GM18520 (cell line): Measurements from ENCODE around the gene DNLZ.
"Not testable (repeated sequence)": the region's sequence is repeated elsewhere in the genome, so short reads cannot be mapped to it uniquely, and the experiment has no call there.

Source experiments
- ATAC-seq: cut with Tn5 transposase; IDR thresholded peaks from one replicate; pipeline ENCODE4 v1.9.1; 2021; ENCODE audit not compliant: unreplicated experiment

Gene DNLZ

DNA sequence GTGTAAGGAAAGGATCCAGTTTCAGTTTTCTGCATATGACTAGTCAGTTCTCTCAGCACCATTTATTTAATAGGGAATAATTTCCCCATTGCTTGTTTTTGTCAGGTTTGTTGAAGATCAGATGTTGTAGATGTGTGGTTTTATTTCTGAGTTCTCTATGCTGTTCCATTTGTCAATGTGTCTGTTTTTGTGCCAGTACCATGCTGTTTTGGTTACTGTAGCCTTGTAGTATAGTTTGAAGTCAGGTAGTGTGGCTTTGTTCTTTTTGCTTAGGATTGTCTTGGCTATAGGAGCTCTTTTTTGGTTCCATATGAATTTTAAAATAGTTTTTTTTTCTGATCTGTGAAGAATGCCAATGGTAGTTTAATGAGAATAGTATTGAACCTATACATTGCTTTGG is 42.6 kb downstream of the DNLZ start:
- ATAC-seq, result not testable (repeated sequence)

DNA sequence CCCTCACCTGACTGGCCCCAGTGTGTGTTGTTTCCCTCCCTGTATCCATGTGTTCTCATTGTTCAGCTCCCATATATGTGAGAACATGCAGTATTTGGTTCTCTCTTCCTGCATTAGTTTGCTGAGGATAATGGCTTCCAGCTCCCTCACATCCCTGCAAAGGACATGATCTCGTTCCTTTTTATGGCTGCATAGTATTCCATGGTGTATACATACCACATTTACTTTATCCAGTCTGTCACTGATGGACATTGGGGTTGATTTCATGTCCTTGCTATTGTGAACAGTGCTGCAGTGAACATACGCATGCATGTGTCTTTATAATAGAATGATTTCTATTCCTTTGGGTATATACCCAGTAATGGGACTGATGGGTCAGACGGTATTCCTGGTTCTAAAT is 43.6 kb downstream of the DNLZ start:
- not testable (repeated sequence) for ATAC-seq

DNA sequence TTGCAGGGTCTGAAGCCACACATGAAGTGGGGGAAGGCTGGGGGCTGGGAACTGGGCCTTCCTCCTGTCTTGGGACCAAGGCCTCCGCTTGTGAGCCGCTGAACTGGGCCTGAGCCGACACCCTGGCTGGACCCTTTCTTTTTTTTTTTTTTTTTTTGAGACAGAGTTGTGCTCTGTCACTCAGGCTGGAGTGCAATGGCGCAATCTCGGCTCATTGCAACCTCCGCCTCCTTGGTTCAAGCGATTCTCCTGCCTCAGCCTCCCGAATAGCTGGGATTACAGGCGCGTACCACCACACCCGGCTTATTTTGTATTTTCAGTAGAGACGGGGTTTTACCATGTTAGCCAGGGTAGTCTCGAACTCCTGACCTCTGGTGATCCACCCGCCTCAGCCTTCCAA is 44.3 kb downstream of the DNLZ start:
- not testable (repeated sequence) for ATAC-seq

DNA sequence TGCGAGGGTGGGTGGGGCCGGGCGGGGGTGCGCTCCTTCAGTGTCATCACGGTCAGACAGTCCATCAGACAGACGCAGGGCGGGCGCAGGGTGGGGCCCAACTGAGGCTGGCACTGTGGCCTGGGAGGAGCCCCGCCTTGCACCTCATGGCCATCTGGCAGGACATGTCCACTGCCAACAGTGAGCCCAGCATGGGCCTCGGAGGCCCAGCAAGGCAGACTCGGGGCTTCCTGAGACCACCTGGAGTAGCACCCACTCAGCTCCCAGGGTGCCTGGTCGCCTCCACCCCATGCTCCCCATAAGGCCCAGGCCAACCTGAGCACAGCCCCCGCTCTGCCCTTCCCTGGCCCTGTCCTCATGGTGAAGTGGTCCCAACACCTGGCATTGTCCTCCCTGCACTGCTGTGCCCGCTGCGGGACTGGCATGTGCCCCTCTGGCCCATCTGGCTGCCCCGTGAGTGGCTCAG is 44.7 kb downstream of the DNLZ start:
- ATAC-seq, result no peak

DNA sequence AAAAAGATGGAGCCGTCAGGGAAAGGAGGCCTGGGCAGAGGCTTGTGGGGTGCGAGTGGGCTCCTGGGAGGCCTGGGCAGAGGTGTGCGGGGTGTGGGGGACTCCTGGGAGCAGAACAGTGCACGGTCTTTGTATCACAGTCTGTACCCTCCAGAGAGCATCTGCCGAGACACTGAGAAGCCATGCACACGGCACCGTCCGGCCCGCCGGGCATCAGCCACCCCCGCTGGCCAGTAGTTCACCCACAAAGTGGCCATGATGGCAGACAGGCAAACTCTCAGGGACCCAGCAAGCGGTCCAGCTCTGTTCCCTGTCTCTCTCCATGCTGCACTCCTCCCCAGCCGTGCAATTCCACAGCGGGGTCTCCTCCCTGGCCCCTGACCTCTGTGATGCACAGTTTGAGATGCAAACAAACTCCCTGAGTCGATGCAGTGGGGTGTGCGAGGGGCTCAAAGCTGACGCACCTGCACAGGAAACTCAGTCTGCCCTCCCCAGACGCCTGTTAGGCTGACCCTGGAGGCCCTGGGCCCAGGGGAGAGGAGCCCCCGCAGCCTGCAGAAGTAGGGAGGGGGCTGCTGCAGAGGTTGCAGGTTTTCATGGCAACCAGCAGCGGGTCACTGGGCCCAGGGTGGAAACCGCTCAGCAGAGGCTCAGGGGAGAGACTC is 45.3 kb downstream of the DNLZ start:
- ATAC-seq, result no peak

DNA sequence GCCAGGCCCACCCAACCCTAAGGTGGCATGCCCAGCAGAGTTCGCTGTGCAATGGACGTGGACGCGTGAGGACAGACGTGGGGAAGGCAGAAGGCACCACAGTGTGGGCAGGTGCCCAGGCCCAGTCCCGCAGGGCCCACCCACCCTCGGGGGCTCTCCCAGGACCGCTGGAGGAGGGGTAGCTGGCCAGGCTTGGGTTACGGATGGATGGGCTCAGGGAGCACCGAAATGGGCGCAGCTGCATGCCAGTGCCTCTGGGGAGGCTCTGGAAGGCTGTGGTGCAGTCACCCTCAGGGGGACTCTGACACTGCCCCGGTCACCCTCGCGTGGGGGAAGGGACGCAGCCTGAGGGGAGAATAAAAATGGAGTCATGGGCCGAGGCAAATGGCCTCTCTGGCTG is 45.8 kb downstream of the DNLZ start:
- no peak for ATAC-seq

DNA sequence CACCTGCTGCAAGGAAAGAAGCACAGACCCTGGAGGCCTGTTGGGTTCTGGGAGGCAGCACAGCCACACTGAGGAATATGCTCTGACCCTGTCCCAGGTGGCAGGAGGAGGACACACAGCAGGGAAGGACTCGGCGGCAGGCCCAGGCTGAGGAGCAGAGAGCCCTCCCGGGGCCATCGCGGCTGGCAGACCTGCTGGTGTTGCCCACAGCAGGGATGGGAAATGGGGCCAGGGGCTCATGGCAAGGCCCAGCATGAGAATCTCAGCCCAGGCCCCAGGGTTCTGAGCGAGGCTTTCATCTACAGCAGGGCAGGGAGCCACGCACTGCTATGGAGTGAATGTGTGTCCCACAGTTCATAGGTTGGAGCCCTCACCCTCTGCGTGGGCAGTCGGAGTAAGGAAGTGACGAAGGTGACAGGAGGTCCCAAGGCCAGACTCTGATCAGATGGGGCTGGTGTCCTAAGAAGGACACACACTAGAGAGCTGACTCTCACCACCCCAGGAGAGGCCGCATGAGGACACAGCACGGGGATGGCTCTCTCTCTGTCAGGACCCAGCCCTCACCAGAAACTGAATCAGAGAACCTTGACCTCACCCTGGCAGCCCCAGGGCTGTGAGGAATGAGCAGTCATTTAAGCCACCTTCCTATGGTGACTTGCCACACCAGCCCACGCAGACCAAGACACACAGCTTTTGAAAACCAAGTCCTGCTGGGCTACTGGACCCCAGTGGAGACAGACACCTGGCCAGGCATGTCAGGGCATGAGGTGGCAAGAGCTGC is 46.5 kb downstream of the DNLZ start:
- no peak for ATAC-seq

DNA sequence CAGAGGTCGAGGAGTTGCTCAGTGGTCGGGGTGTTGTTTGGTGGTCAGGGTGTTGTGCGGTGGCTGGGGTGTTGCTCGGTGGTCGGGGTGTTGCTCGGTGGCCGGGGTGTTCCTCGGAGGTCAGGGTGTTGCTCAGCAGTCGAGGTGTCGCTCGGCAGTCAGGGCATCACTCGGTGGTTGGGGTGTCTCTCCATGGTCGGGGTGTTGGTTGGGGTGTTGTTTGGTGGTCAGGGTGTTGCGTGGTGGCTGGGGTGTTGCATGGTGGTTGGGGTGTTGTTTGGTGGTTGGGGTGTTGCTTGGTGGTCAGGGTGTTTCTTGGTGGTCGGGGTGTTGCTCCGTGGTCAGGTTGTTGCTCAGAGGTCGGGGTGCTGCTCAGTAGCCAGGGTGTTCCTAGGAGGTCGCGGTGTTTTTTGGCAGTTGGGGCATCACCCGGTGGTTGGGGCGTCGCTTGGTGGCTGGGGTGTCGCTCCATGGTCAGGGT is 47.2 kb downstream of the DNLZ start:
- ATAC-seq, result no peak

DNA sequence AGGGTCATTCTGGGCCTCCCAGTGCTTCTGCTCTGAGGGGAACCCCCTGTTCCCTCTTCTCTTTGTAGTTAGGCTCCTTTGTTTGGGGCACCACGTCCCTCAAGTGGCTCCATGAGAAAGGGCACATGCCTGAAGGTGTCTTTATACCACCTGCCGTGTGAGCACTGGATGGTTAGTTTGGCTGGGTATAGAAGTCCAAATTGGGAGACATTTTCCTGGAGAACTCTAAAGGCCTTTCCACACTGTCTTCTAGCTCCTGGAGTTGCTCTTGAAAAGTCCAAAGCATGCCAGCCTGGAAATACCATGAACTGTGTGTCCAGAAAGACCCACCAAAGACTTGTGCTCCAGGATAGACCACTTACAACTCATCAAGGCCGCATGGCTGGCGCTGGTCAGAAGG is 48.6 kb downstream of the DNLZ start:
- ATAC-seq, result no peak

DNA sequence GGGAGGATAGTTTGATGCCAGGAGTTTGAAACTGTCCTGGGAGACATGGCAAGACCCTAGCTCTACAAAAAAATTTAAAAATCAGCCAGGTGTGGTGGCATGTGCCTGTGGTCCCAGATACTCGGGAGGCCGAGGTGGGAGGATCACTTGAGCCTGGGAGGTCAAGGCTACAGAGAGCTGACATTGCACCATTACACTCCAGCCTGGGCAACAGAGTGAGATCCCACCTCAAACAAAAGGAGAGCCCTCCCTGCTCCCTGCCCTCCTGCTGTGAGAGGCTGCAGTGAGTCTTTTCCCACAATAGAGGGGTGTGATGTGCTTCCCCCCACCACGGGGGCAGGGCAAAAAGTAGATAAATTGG is 49.5 kb downstream of the DNLZ start:
- ATAC-seq, result no peak

DNA sequence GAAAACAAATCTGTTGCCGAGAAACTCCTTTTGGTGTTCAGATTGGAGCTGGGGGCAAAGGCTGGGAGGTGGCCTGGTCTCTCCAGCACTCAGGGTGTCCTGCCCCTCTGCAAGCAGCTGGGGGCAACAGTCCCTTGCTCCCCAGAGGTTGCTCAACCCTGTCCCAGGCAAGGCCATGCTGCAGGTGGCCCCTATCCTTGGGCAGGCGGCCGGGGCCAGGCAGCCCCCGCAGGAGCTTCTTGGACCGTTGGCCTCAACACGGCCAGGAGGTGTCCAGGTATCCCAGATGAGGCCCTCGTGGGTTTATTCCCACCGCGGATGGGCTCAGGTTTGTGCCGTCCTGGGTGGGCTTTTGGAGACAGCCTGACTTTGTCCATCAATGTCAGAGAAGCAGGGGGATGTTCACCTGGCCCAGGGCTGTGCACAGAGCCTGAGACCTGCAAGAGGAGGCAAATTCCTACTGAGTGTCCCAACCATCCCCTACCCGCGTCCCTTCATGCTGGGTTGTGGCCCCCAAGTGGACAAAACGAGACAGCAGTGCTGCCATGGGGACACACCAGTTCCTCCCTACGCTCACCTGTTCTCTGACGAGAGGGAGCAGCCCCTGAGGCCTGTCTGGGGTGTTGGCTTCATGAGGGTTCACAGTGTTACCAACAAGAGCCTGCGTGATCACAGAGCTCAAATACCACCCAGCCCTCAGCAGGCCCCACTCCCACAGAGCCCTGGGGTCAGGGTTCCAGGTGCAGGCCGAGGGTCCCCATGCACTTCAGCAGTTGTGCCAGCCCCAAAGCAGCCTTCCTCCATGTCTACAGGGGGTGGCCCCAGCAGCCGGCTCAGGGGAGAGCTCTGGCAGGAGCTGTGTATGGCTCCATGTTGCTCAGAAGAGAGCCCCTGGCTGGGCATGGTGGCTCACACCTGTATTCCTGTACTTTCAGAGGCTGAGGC is 50.2 kb downstream of the DNLZ start:
- no peak for ATAC-seq

DNA sequence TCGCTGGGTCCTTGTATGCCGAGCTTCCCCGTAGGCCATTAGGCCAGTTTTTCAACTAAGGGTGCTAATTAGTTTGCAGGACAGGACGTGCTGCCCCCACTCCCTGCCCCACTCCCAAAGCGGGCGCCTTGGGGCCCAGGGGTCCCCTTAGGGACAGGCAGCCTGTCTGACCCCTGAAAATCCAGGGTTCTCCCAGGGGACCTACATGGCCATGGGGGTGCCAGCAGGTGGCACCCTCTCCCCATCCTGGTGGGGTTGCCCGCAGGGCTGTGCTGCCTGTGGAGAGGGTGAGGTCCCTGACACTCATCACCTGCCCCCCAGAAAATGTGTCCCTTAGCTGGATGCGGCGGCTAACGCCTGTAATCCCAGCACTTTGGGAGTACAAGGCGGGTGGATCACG is 51.1 kb downstream of the DNLZ start:
- ATAC-seq, result no peak

DNA sequence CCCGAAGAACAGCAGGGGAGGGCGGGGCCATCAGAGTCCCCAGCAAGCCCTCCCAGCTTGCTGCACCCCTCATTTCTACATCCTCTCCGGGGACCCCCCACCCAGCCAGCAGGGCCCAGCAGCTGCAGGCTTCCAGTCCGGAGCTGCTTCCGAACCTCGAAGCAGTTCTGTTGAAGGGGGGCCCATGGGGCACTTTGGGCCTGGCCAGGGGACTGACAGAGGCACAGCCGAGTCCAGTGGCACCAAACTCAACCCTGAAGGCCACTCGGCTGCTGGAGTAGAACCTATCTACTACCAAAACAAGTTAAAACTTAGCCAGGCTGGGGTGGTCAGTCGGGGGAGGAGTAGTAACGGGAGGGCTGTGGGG is 51.6 kb downstream of the DNLZ start:
- no peak for ATAC-seq

DNA sequence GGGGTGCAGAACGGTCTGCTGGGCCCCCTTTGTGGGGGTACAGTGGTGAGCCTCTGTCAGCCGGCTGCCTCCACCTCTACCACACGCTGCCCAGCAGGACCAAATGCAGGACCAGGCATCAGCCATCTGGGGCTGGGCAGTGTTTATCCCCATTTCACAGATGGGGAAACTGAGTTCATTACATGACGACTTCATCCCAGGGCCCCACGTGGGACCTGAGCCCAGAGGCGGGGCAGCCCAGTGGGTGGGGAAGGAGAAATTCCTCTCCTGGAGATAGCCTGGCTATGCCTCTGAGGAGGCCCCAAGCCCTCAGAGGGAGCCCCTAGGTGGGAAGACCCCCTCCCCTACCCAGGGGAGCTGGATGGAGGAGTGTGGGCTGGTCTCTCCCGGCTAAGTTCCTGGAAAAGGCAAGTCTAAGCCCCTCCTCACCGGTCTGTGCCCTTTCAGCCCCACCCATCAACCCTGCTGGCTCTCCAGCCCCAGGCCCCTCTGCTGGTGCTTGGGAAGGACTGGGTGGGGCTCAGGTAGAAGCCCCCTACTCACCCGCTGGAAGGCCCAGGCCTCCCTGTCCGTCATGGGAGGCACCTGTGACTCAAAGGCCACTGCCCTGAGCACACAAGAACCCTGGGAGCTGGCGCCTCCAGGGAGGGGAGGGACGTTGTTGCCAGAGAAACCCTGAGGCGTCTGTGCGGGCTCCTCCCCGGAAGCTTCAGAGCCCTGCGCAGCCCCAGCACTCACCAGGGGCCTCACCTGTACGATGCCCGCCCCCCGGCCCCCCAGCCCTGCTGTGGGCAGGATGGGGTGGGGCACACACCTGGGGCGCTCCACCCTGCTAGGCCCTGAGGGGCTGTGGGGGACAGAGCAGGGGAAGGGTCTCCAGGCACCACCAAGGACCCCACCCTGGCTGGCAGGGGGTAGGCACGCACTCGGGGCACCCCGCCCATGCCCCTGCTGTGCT is 52.2 kb downstream of the DNLZ start:
- no peak for ATAC-seq

DNA sequence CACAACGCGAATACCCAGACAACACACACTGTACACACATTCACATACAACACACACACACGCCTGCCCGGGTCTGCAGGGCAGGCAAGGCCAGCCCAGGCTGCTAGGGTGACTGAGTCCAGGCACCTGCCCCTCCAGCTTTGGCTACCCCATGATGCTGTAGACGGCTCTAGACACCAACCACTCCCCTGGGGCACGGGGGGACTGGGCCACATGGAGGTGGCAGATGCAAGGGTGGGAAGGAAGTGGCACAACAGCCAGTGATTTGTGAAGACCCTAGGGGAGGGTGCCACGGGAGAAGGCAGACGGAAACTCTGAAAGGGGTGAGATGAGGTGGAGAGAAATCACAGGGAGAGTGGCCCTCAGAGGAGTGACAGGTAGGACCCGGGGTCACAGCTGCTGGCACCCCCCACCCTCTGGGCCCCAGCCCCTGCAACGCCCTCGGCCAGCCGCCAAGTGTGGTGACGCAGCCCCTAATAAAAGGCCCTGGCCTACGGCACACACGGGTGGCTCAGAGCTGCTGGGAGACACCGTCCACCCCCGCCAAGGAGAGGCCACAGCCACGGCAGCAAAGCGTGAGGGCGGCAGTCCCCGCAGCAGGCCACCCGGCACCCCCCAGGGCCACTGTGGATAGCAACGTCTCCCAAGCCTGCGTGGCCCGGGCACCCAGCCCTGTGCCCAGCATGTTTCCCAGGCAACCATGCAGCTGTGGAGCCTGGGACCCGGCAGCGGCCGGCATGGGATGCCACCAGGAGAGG is 53.1 kb downstream of the DNLZ start:
- no peak for ATAC-seq

DNA sequence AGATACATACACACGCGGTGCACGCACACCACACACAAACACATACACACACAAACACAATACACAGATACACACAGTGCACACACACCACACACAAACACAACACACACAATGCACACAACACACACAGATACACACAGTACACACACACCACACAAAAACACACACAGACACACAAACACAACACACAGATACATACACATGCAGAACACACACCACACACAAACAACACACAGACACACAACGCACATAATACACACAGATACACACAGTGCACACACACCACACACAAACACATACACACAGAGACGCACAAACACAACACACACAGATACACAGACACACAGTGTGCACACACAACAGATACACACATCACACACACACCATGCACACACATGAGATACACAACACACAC is 53.7 kb downstream of the DNLZ start:
- no peak for ATAC-seq
